Colonic mucosa (tissue), 4 donors: ENCODE data around the gene ZNF275. TPM values are rescaled to one million over a fixed set of nuclear protein-coding genes. Genes with fewer than 3 reads are reported as not detected.
A peak's percentile ranks its signal among the peaks of the same experiment; 100 is the strongest.

Experiments
- DNase-seq: peaks from one replicate; pipeline ENCODE4 v3.0.0-alpha.2; 2020
- H3K27ac ChIP-seq: fragments of 200-600 bp; one replicate; pipeline ENCODE4 v1.8.0; 2021
- H3K27me3 ChIP-seq: fragments of 200-600 bp; one replicate; pipeline ENCODE4 v1.8.0; 2021
- H3K36me3 ChIP-seq: fragments of 200-600 bp; one replicate; pipeline ENCODE4 v1.8.0; 2021
- H3K4me1 ChIP-seq: fragments of 200-600 bp; one replicate; pipeline ENCODE4 v1.8.0; 2021; ENCODE audit warnings: mild to moderate bottlenecking
- H3K4me3 ChIP-seq: fragments of 200-600 bp; one replicate; pipeline ENCODE4 v1.8.0; 2021
- H3K9ac ChIP-seq, 2 donors: one replicate each; pipeline ENCODE4 v1.7.0; 2013; ENCODE audit warnings: control low read depth in 2 of 2, low read depth in 2 of 2, low read length in 2 of 2
- H3K9me3 ChIP-seq: fragments of 200-600 bp; one replicate; pipeline ENCODE4 v1.8.0; 2021
- CTCF ChIP-seq: fragments of 200-600 bp; IDR thresholded peaks from one replicate; pipeline ENCODE4 v1.8.0; 2022; ENCODE audit warnings: antibody characterized with exemption, mild to moderate bottlenecking
- intact Hi-C: fragments of 100-400 bp; cut with DNase I; formaldehyde crosslinking; loops from one replicate; pipeline ENCODE4 v1.14.1; 2022
- total RNA-seq, 2 donors: library from RNA; stranded (reverse); fragmentation: NEBNext Ultra II Directional in 1 of 2; extraction: Animal tissue kit (Norgen Biotek cat#: 25700) in 1 of 2; gene quantifications; one replicate each; pipeline ENCODE4 v1.2.1, GENCODE V29; 2021
- donor health status: healthy.
- donor health status: DM: no; HTN: no; CAD: no.
- donor health status: DM: no; HTN: no; CAD: no.

The ZNF275 gene
- total RNA-seq, 2 donors from 2014 or later: 5.4 to 5.8 TPM

- no peak for TF ChIP-seq CTCF
- H3K9ac ChIP-seq: no peak overlapping the region
- H3K4me1 ChIP-seq: no peaks in the 10 kb centered on the region
- intact Hi-C loops: no loop called here
- no peak overlapping the region for H3K27ac ChIP-seq
- H3K4me3 ChIP-seq: no peak overlapping the region
- H3K9me3 ChIP-seq: no peaks in the 10 kb centered on the region
- H3K36me3 ChIP-seq: no peaks in the 10 kb centered on the region
- no peaks in the 10 kb centered on the region for H3K27me3 ChIP-seq
- DNase-seq: no peak
Observed at GRCh38 chrX:153398275-153398960, 64.5 kb downstream of the ZNF275 start.

- no peaks in the 10 kb centered on the region for H3K27me3 ChIP-seq
- intact Hi-C loops: no loop called here
- no peak for DNase-seq
- no peak overlapping the region for H3K9ac ChIP-seq
- H3K4me1 ChIP-seq: no peaks in the 10 kb centered on the region
- no peak overlapping the region for H3K27ac ChIP-seq
- H3K36me3 ChIP-seq: no peaks in the 10 kb centered on the region
- H3K4me3 ChIP-seq: no peak overlapping the region
- H3K9me3 ChIP-seq: no peaks in the 10 kb centered on the region
- TF ChIP-seq CTCF: peak; percentile 36
Observed at GRCh38 chrX:153400146-153401132, 66.5 kb downstream of the ZNF275 start.

GRCh38 chrX:153401133-153401764 lies 67.3 kb downstream of the ZNF275 start, which contains the start of gene PNMA6E:
Gene PNMA6E, minus strand, starts transcription at chrX:153401350. Its CDS starts 2,501 bp downstream, at chrX:153398849.
- Histone ChIP-seq H3K27me3 (no peaks in the 10 kb centered on the region), H3K9ac (no peak within 1 kb of the TSS), H3K36me3 (no peaks in the 10 kb centered on the region), H3K4me3 (no peak within 1 kb of the TSS), H3K27ac (no peak within 1 kb of the TSS), H3K4me1 (no peaks in the 10 kb centered on the region), H3K9me3 (no peaks in the 10 kb centered on the region)
- no peak for DNase-seq
- intact Hi-C loops: no loop called here
- TF ChIP-seq CTCF: no peak

Other genes with a start within 250 kb of the ZNF275 start
- not detected for gene MAGEA1, start 154.9 kb upstream of the ZNF275 start, total RNA-seq
- gene PNMA6F, start 12.4 kb upstream of the ZNF275 start, total RNA-seq: not detected
- gene PNMA6E, start 67.2 kb downstream of the ZNF275 start, total RNA-seq: not detected
- under 1 TPM; 0.10 to 0.29 TPM for gene ZFP92, start 77.3 kb downstream of the ZNF275 start, total RNA-seq
- 1 to 10 TPM in 1 of 2 donors, not detected in 1; 1.2 TPM for gene TREX2, start 111.9 kb downstream of the ZNF275 start, total RNA-seq
- gene HAUS7, start 136.4 kb downstream of the ZNF275 start, total RNA-seq: 10 to 100 TPM; 18.9 to 47.8 TPM
- 10 to 100 TPM in 1 of 2 donors, 1 to 10 TPM in 1; 6.0 to 11.4 TPM for gene BGN, start 160.8 kb downstream of the ZNF275 start, total RNA-seq
- under 1 TPM in 1 of 2 donors, not detected in 1; 0.24 TPM for gene ATP2B3, start 183.5 kb downstream of the ZNF275 start, total RNA-seq